BE2C (cell line): ENCODE measurements around the gene DNAAF8.
A peak's percentile ranks its signal among the peaks of the same experiment; 100 is the strongest.

Experiments
- DNase-seq: peaks from one replicate; pipeline ENCODE4 v3.0.0-alpha.2; 2020
- H3K27me3 ChIP-seq: fragments of 250-450 bp; sonication (Bioruptor Pico); 2 replicates; pipeline ENCODE4 v1.5.1; 2020; ENCODE audit warnings: mild to moderate bottlenecking
- H3K36me3 ChIP-seq: fragments of 250-450 bp; sonication (Bioruptor Pico); 2 replicates; pipeline ENCODE4 v1.5.1; 2020; ENCODE audit warnings: mild to moderate bottlenecking
- H3K4me1 ChIP-seq: fragments of 250-450 bp; sonication (Bioruptor Pico); 2 replicates; pipeline ENCODE4 v1.5.1; 2020
- H3K4me3 ChIP-seq: 2 replicates; pipeline ENCODE4 v1.5.1; 2011; ENCODE audit warnings: low read depth, low read length
- H3K9me3 ChIP-seq: fragments of 250-450 bp; sonication (Bioruptor Pico); 2 replicates; pipeline ENCODE4 v1.5.1; 2020
- CTCF ChIP-seq: IDR thresholded peaks from 2 replicates; pipeline ENCODE4 v1.5.1; 2012; ENCODE audit warnings: mild to moderate bottlenecking, low read depth, low read length

The DNAAF8 gene

DNA sequence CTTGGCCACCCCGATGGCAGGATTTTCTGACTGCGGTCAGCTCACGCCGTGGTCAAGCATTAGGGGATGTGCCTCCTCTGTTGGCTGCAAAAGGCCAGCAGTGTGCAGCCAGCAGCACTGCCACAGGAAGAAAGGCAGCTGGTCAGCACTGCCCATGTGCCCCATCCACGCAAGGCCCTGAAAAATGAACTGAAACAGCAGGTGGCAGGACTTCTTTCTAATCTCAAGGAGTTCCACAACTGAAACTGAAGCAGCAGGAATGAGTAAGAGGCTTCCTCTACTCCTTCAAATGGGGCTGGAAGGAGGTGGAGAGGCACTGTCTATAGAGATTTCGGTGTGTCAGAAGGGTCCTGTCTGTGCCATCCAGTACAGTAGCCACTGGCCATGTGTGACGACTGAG, 29.5 kb downstream of the DNAAF8 start:
- H3K36me3 ChIP-seq: peaks cover 24% of the 10 kb centered on the region
- no peaks in the 10 kb centered on the region for H3K27me3 ChIP-seq
- DNase-seq: no peak
- H3K4me3 ChIP-seq: no peak overlapping the region
- H3K4me1 ChIP-seq: no peaks in the 10 kb centered on the region
- H3K9me3 ChIP-seq: no peaks in the 10 kb centered on the region
- TF ChIP-seq CTCF: no peak

- Histone ChIP-seq H3K4me1 (no peaks in the 10 kb centered on the region), H3K36me3 (peaks cover 15% of the 10 kb centered on the region), H3K9me3 (no peaks in the 10 kb centered on the region), H3K4me3 (peak overlapping the region; percentile 89), H3K27me3 (no peaks in the 10 kb centered on the region)
- DNase-seq: no peak
- TF ChIP-seq CTCF: no peak
These were observed 31.5 kb downstream of the DNAAF8 start for GRCh38 chr16:4765511-4766474.

GRCh38 chr16:4766875-4767628, 32.7 kb downstream of the DNAAF8 start, which contains the start of gene ZNF500:
ZNF500 (minus strand) TSS chr16:4767162; CDS start chr16:4765978, 1,184 bp downstream.
- Histone ChIP-seq H3K9me3 (no peaks in the 10 kb centered on the region), H3K4me3 (peak within 1 kb of the TSS; percentile 89), H3K4me1 (no peaks in the 10 kb centered on the region), H3K36me3 (peaks cover 10% of the 10 kb centered on the region), H3K27me3 (no peaks in the 10 kb centered on the region)
- DNase-seq: peak; percentile 99
- TF ChIP-seq CTCF: no peak

- H3K9me3 ChIP-seq: no peaks in the 10 kb centered on the region
- H3K4me3 ChIP-seq: peak overlapping the region; percentile 70
- no peak for DNase-seq
- no peak for TF ChIP-seq CTCF
- H3K4me1 ChIP-seq: no peaks in the 10 kb centered on the region
- peaks cover 5% of the 10 kb centered on the region for H3K36me3 ChIP-seq
- no peaks in the 10 kb centered on the region for H3K27me3 ChIP-seq
These were observed 33.7 kb downstream of the DNAAF8 start for GRCh38 chr16:4767872-4768548.

GRCh38 chr16:4768549-4769305, 34.4 kb downstream of the DNAAF8 start:
- peak; percentile 98 for DNase-seq
- H3K4me3 ChIP-seq: peak overlapping the region; percentile 70
- TF ChIP-seq CTCF: no peak
- H3K27me3 ChIP-seq: no peaks in the 10 kb centered on the region
- H3K4me1 ChIP-seq: no peaks in the 10 kb centered on the region
- H3K9me3 ChIP-seq: no peaks in the 10 kb centered on the region
- H3K36me3 ChIP-seq: peaks cover 2% of the 10 kb centered on the region
